SK-N-SH (cell line): Measurements from ENCODE around the gene WWC2. TPM values are rescaled to one million over a fixed set of nuclear protein-coding genes. Genes with fewer than 3 reads are reported as not detected.

Experiments used
- CTCF ChIA-PET: fragments of 300-600, 350-600 bp; formaldehyde crosslinking; extraction: SDS; loops from one replicate; lab custom pipeline; 2021; lab: Yijun Ruan, JAX
- POLR2A ChIA-PET: fragments of 350-600 bp; sonication (Branson Sonifier 250); formaldehyde crosslinking; extraction: SDS; loops from one replicate; lab custom pipeline; 2020; ENCODE audit warnings: antibody characterized with exemption, inconsistent platforms; lab: Yijun Ruan, JAX
- DNase-seq: peaks from one replicate; pipeline ENCODE4 v3.0.0; 2012
- H2AFZ ChIP-seq: fragments of 200-600 bp; sonication (generic); 2 replicates; pipeline ENCODE4 v1.8.1; 2016; ENCODE audit warnings: antibody characterized with exemption, mild to moderate bottlenecking, low read depth
- H3F3A ChIP-seq: fragments of 200-600 bp; sonication (generic); replicated peaks from 2 replicates; pipeline ENCODE3; 2016; ENCODE audit warnings: antibody characterized with exemption, mild to moderate bottlenecking; ENCODE audit not compliant: insufficient read depth
- H3K27ac ChIP-seq, 2 experiments: fragments of 200-500 bp in 1 of 2; fragments of 200-600 bp in 1 of 2; sonication (Bioruptor generic) in 1 of 2; sonication (generic), shearing (Covaris generic) in 1 of 2; 2 replicates each; pipeline versions ENCODE4 v1.5.1 to v1.6.1; 2014 to 2016; ENCODE audit warnings: low read depth in 2 of 2, inconsistent platforms in 1 of 2, low read length in 1 of 2, mild to moderate bottlenecking in 1 of 2, mixed read lengths in 1 of 2
- H3K27me3 ChIP-seq: fragments of 200-600 bp; sonication (generic), shearing (Covaris generic); 2 replicates; pipeline ENCODE4 v1.6.1; 2016; ENCODE audit warnings: mixed run types; ENCODE audit not compliant: insufficient read depth
- H3K36me3 ChIP-seq, 2 experiments: fragments of 200-500 bp in 1 of 2; fragments of 200-600 bp in 1 of 2; sonication (Bioruptor generic) in 1 of 2; sonication (generic) in 1 of 2; replicated peaks in 1 of 2; 2 replicates each; pipeline versions ENCODE3 to v1.5.1; 2014 to 2016; ENCODE audit warnings: low read length in 1 of 2, mild to moderate bottlenecking in 1 of 2; ENCODE audit not compliant: insufficient read depth in 2 of 2, control insufficient read depth in 1 of 2
- H3K4me1 ChIP-seq, 2 experiments: fragments of 200-500 bp in 1 of 2; fragments of 200-600 bp in 1 of 2; sonication (Bioruptor generic) in 1 of 2; sonication (generic), shearing (Covaris generic) in 1 of 2; 2 replicates each; pipeline versions ENCODE4 v1.5.1 to v1.6.1; 2014 to 2016; ENCODE audit warnings: low read depth in 1 of 2, low read length in 1 of 2, mixed run types in 1 of 2; ENCODE audit not compliant: insufficient read depth in 2 of 2, control insufficient read depth in 1 of 2
- H3K4me2 ChIP-seq: fragments of 200-600 bp; sonication (generic), shearing (Covaris generic); 2 replicates; pipeline ENCODE4 v1.6.1; 2017; ENCODE audit warnings: mixed run types
- H3K4me3 ChIP-seq, 2 experiments: fragments of 200-500 bp in 1 of 2; fragments of 200-600 bp in 1 of 2; sonication (Bioruptor generic) in 1 of 2; sonication (generic), shearing (Covaris generic) in 1 of 2; 2 replicates each; pipeline versions ENCODE4 v1.5.1 to v1.8.1; 2014 to 2016; ENCODE audit warnings: low read depth in 2 of 2, inconsistent platforms in 1 of 2, low read length in 1 of 2, mild to moderate bottlenecking in 1 of 2, mixed read lengths in 1 of 2, moderate library complexity in 1 of 2
- H3K79me2 ChIP-seq: fragments of 200-600 bp; sonication (generic); 2 replicates; pipeline ENCODE4 v1.8.1; 2017; ENCODE audit warnings: mild to moderate bottlenecking; ENCODE audit not compliant: insufficient read depth
- H3K9ac ChIP-seq: fragments of 200-600 bp; sonication (generic); 2 replicates; pipeline ENCODE4 v1.6.1; 2017; ENCODE audit warnings: mixed run types
- H3K9me2 ChIP-seq: fragments of 200-600 bp; sonication (generic); 2 replicates; pipeline ENCODE4 v1.6.1; 2017; ENCODE audit warnings: mixed run types
- H3K9me3 ChIP-seq: fragments of 200-600 bp; sonication (generic); 2 replicates; pipeline ENCODE4 v1.6.1; 2017; ENCODE audit warnings: mixed run types, mild to moderate bottlenecking, moderate library complexity
- H4K20me1 ChIP-seq: fragments of 200-600 bp; sonication (generic); 2 replicates; pipeline ENCODE4 v1.6.1; 2017; ENCODE audit warnings: mild to moderate bottlenecking, mixed run types; ENCODE audit not compliant: insufficient read depth
- CTCF ChIP-seq: fragments of 200-600 bp; sonication (generic); IDR thresholded peaks from 2 replicates; pipeline ENCODE4 v1.6.1; 2017; ENCODE audit warnings: antibody characterized with exemption, mild to moderate bottlenecking, moderate library complexity
- ELF1 ChIP-seq: IDR thresholded peaks from 2 replicates; pipeline ENCODE4 v1.4.0; 2012
- FOSL2 ChIP-seq: IDR thresholded peaks from 2 replicates; pipeline ENCODE4 v1.4.0; 2012; ENCODE audit warnings: low read depth, mild to moderate bottlenecking, moderate library complexity, borderline replicate concordance
- FOXJ3 ChIP-seq: sonication (generic); formaldehyde crosslinking; IDR thresholded peaks from 2 replicates; pipeline ENCODE4 v1.5.1; 2020; ENCODE audit warnings: mild to moderate bottlenecking, missing genetic modification reagents
- FOXM1 ChIP-seq: IDR thresholded peaks from 2 replicates; pipeline ENCODE4 v1.4.0; 2012; ENCODE audit warnings: low read depth, mild to moderate bottlenecking
- GATA2 ChIP-seq: sonication (generic); formaldehyde crosslinking; IDR thresholded peaks from 2 replicates; pipeline ENCODE4 v1.5.0; 2020; ENCODE audit warnings: mild to moderate bottlenecking, missing genetic modification reagents
- IRF3 ChIP-seq: fragments of 150-350 bp; IDR thresholded peaks from 2 replicates; pipeline ENCODE4 v1.6.1; 2016; ENCODE audit warnings: mild to moderate bottlenecking, low read depth, low read length
- RAD21 ChIP-seq: IDR thresholded peaks from 2 replicates; pipeline ENCODE4 v1.6.1; 2012; ENCODE audit warnings: mild to moderate bottlenecking, low read length
- RCOR1 ChIP-seq: fragments of 150-350 bp; IDR thresholded peaks from 2 replicates; pipeline ENCODE4 v1.6.1; 2017; ENCODE audit warnings: antibody characterized with exemption, low read length
- SIN3A ChIP-seq: IDR thresholded peaks from 2 replicates; pipeline ENCODE4 v1.6.1; 2012; ENCODE audit warnings: low read depth, mild to moderate bottlenecking, low read length, moderate library complexity, borderline replicate concordance
- TCF12 ChIP-seq: IDR thresholded peaks from 2 replicates; pipeline ENCODE4 v1.4.0; 2012
- YY1 ChIP-seq: IDR thresholded peaks from 2 replicates; pipeline ENCODE4 v1.4.0; 2012; ENCODE audit warnings: low read depth, mild to moderate bottlenecking
- WGBS: methylation state at CpG from one replicate; pipeline ENCODE4 v1.1.6; 2017; ENCODE audit warnings: low lambda C conversion rate; 5-methylcytosine and 5-hydroxymethylcytosine counted together
- polyA plus RNA-seq, 3 experiments: library from polyadenylated mRNA; depleted of rRNA; stranded (reverse); fragments of >200 nt; gene quantifications; 2 replicates each; pipeline ENCODE4 v1.2.3, GENCODE V29; 2012

Gene WWC2
- polyA plus RNA-seq, 1 of the 3 experiments (the other 2 are of a cell fraction), result 18.4 TPM

GRCh38 chr4:183106839-183107238, 7.8 kb downstream of the WWC2 start:
- ChIA-PET CTCF (interaction anchor here (0.9 to 1.3 kb wide), 3 partner anchors 33 to 153 kb away, joined by 3 to 4 read pairs (median 3); no protein-coding TSS in a partner anchor), POLR2A (no interaction called here)
- WGBS, result 100% methylated on average over 4 of the region's 4 CpGs
- H4K20me1 ChIP-seq, result peaks cover 27% of the 10 kb centered on the region
- no peak overlapping the region for H3K4me2 ChIP-seq
- no peak overlapping the region for H2AFZ ChIP-seq
- no peak overlapping the region for H3K27ac ChIP-seq
- peaks cover 21% of the 10 kb centered on the region for H3F3A ChIP-seq
- H3K9me2 ChIP-seq, result no peaks in the 10 kb centered on the region
- DNase-seq, result no peak
- H3K27me3 ChIP-seq, result no peaks in the 10 kb centered on the region
- H3K36me3 ChIP-seq, result peaks cover 0 to 4% of the 10 kb centered on the region in 2 experiments
- H3K9ac ChIP-seq, result no peak overlapping the region
- peaks cover 0 to 28% of the 10 kb centered on the region in 2 experiments; a peak in 2 of 4 replicates for H3K4me1 ChIP-seq
- H3K4me3 ChIP-seq, result no peak overlapping the region
- peaks cover 100% of the 10 kb centered on the region for H3K79me2 ChIP-seq
- TF ChIP-seq CTCF (peak; percentile 37), GATA2 (no peak)
- H3K9me3 ChIP-seq, result no peaks in the 10 kb centered on the region

GRCh38 chr4:183107891-183108459, 8.9 kb downstream of the WWC2 start:
- Histone ChIP-seq H2AFZ (no peak overlapping the region), H3K27ac (no peak overlapping the region), H3K9me3 (no peaks in the 10 kb centered on the region), H3K79me2 (peaks cover 100% of the 10 kb centered on the region), H3F3A (peaks cover 21% of the 10 kb centered on the region), H3K4me2 (no peak overlapping the region), H3K9me2 (no peaks in the 10 kb centered on the region), H3K9ac (no peak overlapping the region), H3K36me3 (peaks cover 0 to 4% of the 10 kb centered on the region in 2 experiments), H4K20me1 (peaks cover 27% of the 10 kb centered on the region), H3K4me1 (peaks cover 0 to 26% of the 10 kb centered on the region in 2 experiments; a peak in 1 of 4 replicates), H3K27me3 (no peaks in the 10 kb centered on the region), H3K4me3 (no peak overlapping the region)
- ChIA-PET CTCF (interaction anchor here (1.0 to 1.3 kb wide), 2 partner anchors 34 to 142 kb away, joined by 3 read pairs; no protein-coding TSS in a partner anchor), POLR2A (no interaction called here)
- 72% methylated on average over 5 of the region's 5 CpGs for WGBS
- TF ChIP-seq CTCF (peak; percentile 19; the same call in 1 of the 2 replicates), RAD21 (no peak), FOSL2 (peak; percentile 52; the same call in 1 of the 2 replicates)
- no peak for DNase-seq

- no peak for DNase-seq
- Histone ChIP-seq H2AFZ (no peak overlapping the region), H3K4me1 (peaks cover 0 to 26% of the 10 kb centered on the region in 2 experiments; a peak in 1 of 4 replicates), H3K4me3 (no peak overlapping the region), H3K9me2 (no peaks in the 10 kb centered on the region), H3K36me3 (peaks cover 0 to 4% of the 10 kb centered on the region in 2 experiments), H3K27ac (no peak overlapping the region), H3K9ac (no peak overlapping the region), H3K79me2 (peaks cover 100% of the 10 kb centered on the region), H4K20me1 (peaks cover 37% of the 10 kb centered on the region), H3F3A (peaks cover 21% of the 10 kb centered on the region), H3K9me3 (no peaks in the 10 kb centered on the region), H3K4me2 (no peak overlapping the region), H3K27me3 (no peaks in the 10 kb centered on the region)
- TF ChIP-seq IRF3 (no peak), SIN3A (no peak), TCF12 (no peak), FOXM1 (no peak), FOXJ3 (CRISPR knock-in tag) (no peak), RCOR1 (no peak), CTCF (no peak), YY1 (no peak), ELF1 (no peak)
- POLR2A ChIA-PET, result no interaction called here
- CTCF ChIA-PET, result no interaction called here
These were observed 11.2 kb downstream of the WWC2 start for GRCh38 chr4:183110244-183110643.
